ENCODE measurements around the gene TRIM27. TPM values are rescaled to one million over a fixed set of nuclear protein-coding genes. Genes with fewer than 3 reads are reported as not detected.

Gene TRIM27
- total RNA-seq, 2 donors from 2014 or later = 56.3 to 69.2 TPM

DNA sequence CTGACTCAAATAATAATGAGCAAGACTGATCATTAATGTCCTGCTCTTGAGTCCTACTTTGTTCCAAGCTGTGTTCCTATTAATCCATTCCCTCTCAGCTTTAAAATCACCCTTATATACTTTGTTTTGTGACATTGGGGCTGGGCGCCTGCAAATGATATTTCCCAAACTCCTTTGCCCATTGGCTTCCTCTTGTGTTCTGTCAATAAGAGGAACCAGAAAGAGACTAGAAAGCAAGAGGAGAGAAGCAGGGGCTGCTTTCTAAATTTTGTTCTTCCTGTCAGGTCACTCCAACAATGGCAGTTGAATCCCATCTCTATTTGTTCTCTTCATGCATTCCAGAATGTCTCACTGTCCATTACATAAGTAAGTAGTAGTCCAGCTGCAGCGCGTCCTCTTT, 21.6 kb upstream of the TRIM27 start:
- Histone ChIP-seq H3K4me1 (peaks cover 28% of the 10 kb centered on the region), H3K36me3 (replicated peaks in 1 of 2; ENCODE audit: insufficient read depth in 1 of 2, low read depth in 2 of 2) (no peaks in the 10 kb centered on the region), H3K9me3 (no peaks in the 10 kb centered on the region), H3K4me3 (no peak overlapping the region), H3K27me3 (no peaks in the 10 kb centered on the region), H3K27ac (no peak overlapping the region)
- intact Hi-C loops (cut with DNase I) = no loop called here
- WGBS, 2 donors = 83 to 92% methylated on average over 3 of the region's 3 CpGs
- no peak for DNase-seq
- TF ChIP-seq POLR2A (IDR thresholded peaks at IDR 0.05) = no peak
- TF ChIP-seq, protein P1, sequence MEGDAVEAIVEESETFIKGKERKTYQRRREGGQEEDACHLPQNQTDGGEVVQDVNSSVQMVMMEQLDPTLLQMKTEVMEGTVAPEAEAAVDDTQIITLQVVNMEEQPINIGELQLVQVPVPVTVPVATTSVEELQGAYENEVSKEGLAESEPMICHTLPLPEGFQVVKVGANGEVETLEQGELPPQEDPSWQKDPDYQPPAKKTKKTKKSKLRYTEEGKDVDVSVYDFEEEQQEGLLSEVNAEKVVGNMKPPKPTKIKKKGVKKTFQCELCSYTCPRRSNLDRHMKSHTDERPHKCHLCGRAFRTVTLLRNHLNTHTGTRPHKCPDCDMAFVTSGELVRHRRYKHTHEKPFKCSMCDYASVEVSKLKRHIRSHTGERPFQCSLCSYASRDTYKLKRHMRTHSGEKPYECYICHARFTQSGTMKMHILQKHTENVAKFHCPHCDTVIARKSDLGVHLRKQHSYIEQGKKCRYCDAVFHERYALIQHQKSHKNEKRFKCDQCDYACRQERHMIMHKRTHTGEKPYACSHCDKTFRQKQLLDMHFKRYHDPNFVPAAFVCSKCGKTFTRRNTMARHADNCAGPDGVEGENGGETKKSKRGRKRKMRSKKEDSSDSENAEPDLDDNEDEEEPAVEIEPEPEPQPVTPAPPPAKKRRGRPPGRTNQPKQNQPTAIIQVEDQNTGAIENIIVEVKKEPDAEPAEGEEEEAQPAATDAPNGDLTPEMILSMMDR (IDR thresholded peaks at IDR 0.05) = no peak
- no peak for ATAC-seq

DNA sequence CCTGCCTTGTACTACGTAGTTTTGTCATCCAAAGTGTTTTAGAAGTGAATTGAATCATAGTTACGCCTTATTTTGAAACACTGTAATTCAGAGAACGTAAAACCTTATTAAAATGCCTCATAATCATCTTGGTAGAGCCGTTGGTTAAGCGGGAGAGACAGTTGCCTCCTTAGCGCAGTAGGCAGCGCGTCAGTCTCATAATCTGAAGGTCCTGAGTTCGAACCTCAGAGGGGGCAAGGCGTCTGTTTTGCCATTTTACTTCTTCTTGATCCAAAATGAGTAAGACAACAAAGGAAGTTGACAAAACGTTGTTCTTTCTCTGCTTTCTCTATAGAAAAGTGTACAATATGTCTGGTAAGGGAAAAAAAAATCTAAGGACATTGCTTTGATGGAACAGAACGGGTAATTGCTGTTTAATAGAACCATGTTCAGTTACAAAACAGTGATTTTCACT, 20.7 kb upstream of the TRIM27 start:
- H3K4me1 ChIP-seq = peaks cover 34% of the 10 kb centered on the region
- ATAC-seq (peak; percentile 59), DNase-seq (peak; percentile 61 to 72 (median 64))
- no peaks in the 10 kb centered on the region for H3K36me3 ChIP-seq (replicated peaks in 1 of 2; ENCODE audit: insufficient read depth in 1 of 2, low read depth in 2 of 2)
- 3 to 4% methylated on average over 12 of the region's 12 CpGs for WGBS, 2 donors
- H3K27ac ChIP-seq = peak overlapping the region in 3 of 4 donors; percentile 14 to 46 (median 26)
- intact Hi-C loops (cut with DNase I) = no loop called here
- peak overlapping the region in 1 of 2 donors; percentile 6 for H3K4me3 ChIP-seq
- H3K9me3 ChIP-seq = no peaks in the 10 kb centered on the region
- TF ChIP-seq POLR2A (IDR thresholded peaks at IDR 0.05) = no peak
- TF ChIP-seq, protein P1 (IDR thresholded peaks at IDR 0.05) = no peak
- H3K27me3 ChIP-seq = no peaks in the 10 kb centered on the region

DNA sequence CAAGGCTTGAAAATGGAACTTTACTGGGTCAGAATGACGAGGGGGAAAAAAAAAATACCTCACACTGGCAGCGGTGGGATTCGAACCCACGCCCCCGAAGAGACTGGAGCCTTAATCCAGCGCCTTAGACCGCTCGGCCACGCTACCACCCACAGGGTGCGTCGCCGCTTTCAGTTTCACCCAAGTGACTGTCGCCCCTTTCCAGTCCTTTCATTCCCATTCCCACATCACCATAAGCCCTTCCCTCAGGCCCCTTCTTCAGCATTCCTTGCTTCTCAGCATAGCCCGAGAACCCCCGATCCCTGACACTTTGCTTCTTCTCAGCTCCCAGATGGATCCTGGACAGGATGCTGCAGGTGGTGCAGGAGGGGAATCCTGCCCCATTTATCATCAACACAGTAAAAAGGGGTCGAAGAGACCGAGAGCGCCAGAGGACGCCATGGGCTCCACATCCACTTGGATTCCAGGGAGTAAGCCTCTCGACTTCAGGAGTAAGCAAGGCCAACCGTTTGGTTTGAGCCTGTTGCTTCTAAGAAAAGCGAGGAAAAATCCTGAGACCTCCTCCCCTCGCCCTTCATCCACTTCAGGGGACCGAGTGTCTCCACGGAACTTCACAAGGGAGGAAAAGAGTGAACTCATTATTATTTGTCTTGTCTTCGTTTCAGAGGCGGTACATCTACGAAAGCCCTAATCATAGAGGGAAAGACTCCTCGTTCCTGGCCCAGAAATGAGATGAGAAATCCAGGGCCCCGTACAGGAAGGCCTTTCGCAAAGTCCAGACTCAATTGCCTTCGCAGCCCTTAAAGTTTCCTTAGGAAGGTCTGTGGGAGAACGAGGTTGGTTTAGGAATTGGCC, 20.0 kb upstream of the TRIM27 start:
- intact Hi-C loops (cut with DNase I) = no loop called here
- peak; percentile 40 for ATAC-seq
- H3K27me3 ChIP-seq = no peaks in the 10 kb centered on the region
- no peaks in the 10 kb centered on the region for H3K9me3 ChIP-seq
- peak overlapping the region in 1 of 2 donors; percentile 6 for H3K4me3 ChIP-seq
- H3K4me1 ChIP-seq = peaks cover 34% of the 10 kb centered on the region
- WGBS, 2 donors = 6 to 8% methylated on average over 33 of the region's 33 CpGs
- no peak for TF ChIP-seq POLR2A (IDR thresholded peaks at IDR 0.05)
- TF ChIP-seq, protein P1 (IDR thresholded peaks at IDR 0.05) = no peak
- peak; percentile 61 to 68 (median 65) for DNase-seq
- H3K27ac ChIP-seq = peak overlapping the region in 3 of 4 donors; percentile 14 to 46 (median 26)
- no peaks in the 10 kb centered on the region for H3K36me3 ChIP-seq (replicated peaks in 1 of 2; ENCODE audit: insufficient read depth in 1 of 2, low read depth in 2 of 2)

DNA sequence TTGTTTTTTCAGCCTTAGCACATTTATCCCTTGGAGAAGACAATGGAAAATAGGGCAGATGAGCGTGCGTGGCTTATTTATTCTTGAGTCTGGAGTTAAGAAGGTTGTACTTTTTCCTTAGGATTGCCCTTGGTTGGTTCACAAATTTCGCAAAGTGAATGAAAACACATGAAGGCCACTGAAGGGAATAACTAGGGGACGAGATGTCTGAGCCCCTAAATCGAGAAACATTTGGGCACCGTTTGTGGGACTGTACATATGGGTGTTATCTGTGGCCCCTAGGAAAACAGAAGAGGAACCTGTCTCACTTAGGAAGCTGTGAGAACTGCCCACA, 19.4 kb upstream of the TRIM27 start:
- H3K27ac ChIP-seq = no peak overlapping the region
- intact Hi-C loops (cut with DNase I) = no loop called here
- WGBS, 2 donors = 32 to 35% methylated on average over 6 of the region's 6 CpGs

More for the DNA sequence above, 19.4 kb upstream of the TRIM27 start:
- no peaks in the 10 kb centered on the region for H3K9me3 ChIP-seq
- peaks cover 34% of the 10 kb centered on the region for H3K4me1 ChIP-seq
- H3K27me3 ChIP-seq = no peaks in the 10 kb centered on the region
- no peaks in the 10 kb centered on the region for H3K36me3 ChIP-seq (replicated peaks in 1 of 2; ENCODE audit: insufficient read depth in 1 of 2, low read depth in 2 of 2)
- DNase-seq = no peak
- H3K4me3 ChIP-seq = no peak overlapping the region
- no peak for ATAC-seq
- TF ChIP-seq, protein P1 (IDR thresholded peaks at IDR 0.05) = no peak
- no peak for TF ChIP-seq POLR2A (IDR thresholded peaks at IDR 0.05)
